Melanocyte of skin (primary cell): ENCODE data around the gene DDX55. TPM values are rescaled to one million over a fixed set of nuclear protein-coding genes. Genes with fewer than 3 reads are reported as not detected.

Experiments
- small RNA-seq, 2 donors: library from RNA; depleted of rRNA; stranded (forward); fragments of <200 nt; gene quantifications; one replicate each; pipeline ENCODE3, GENCODE V24; 2012
- total RNA-seq, 2 donors: library from RNA; depleted of rRNA; stranded (reverse); fragments of >200 nt; gene quantifications; 2 replicates each; pipeline ENCODE4 v1.2.3, GENCODE V29; 2012

DDX55 gene
- total RNA-seq: 10 to 100 TPM; 27.9 to 32.0 TPM

GRCh38 chr12:123601602-123602489, at the start of gene DDX55:
TSS of gene DDX55 (plus strand) at chr12:123602099. CDS start at chr12:123602149, 50 bp downstream.

GRCh38 chr12:123633379-123634141, 31.7 kb downstream of the DDX55 start, which contains the start of the genes EIF2B1 and GTF2H3:
TSS of gene EIF2B1 (minus strand) at chr12:123633686. CDS start at chr12:123633557, 129 bp downstream.
TSS of gene GTF2H3 (plus strand) at chr12:123633829. CDS start at chr12:123633860, 31 bp downstream.

Small RNA genes lying within 50 kb of the gene (small RNA-seq; reads per million reads assigned to genes)
- gene SNORA9B: 11.3 to 34.0 reads per million in 2 donors

Other genes with a start within 250 kb of the DDX55 start
- 10 to 100 TPM; 21.0 to 22.4 TPM for gene SBNO1, start 237.3 kb upstream of the DDX55 start, total RNA-seq
- gene KMT5A, start 218.0 kb upstream of the DDX55 start, total RNA-seq: 10 to 100 TPM; 29.9 to 42.3 TPM
- 1 to 10 TPM; 1.0 to 2.0 TPM for gene RILPL2, start 165.4 kb upstream of the DDX55 start, total RNA-seq
- 10 to 100 TPM; 12.0 to 16.0 TPM for gene SNRNP35, start 144.0 kb upstream of the DDX55 start, total RNA-seq
- gene RILPL1, start 68.4 kb upstream of the DDX55 start, total RNA-seq: 10 to 100 TPM in 1 of 2 donors, 1 to 10 TPM in 1; 9.3 to 11.3 TPM
- 100 to 1,000 TPM; 206 to 326 TPM for gene TMED2, start 17.5 kb upstream of the DDX55 start, total RNA-seq
- 10 to 100 TPM; 28.2 to 40.6 TPM for gene EIF2B1, start 31.6 kb downstream of the DDX55 start, total RNA-seq
- 10 to 100 TPM; 59.2 to 68.6 TPM for gene GTF2H3, start 31.7 kb downstream of the DDX55 start, total RNA-seq
- 10 to 100 TPM; 34.8 to 36.3 TPM for gene TCTN2, start 69.0 kb downstream of the DDX55 start, total RNA-seq
- 10 to 100 TPM; 38.9 to 41.0 TPM for gene ATP6V0A2, start 110.3 kb downstream of the DDX55 start, total RNA-seq
- gene DNAH10, start 160.2 kb downstream of the DDX55 start, total RNA-seq: 1 to 10 TPM in 1 of 2 donors, under 1 TPM in 1; 0.34 to 9.7 TPM